Prostate gland (tissue), 2 donors: ENCODE measurements around the gene CSN2. TPM values are rescaled to one million over a fixed set of nuclear protein-coding genes. Genes with fewer than 3 reads are reported as not detected.
"Not testable (repeated sequence)": the region's sequence is repeated elsewhere in the genome, so short reads cannot be mapped to it uniquely, and the experiment has no call there.

Experiments
- DNase-seq: peaks from one replicate; pipeline ENCODE4 v3.0.0-alpha.2; 2019; ENCODE audit warnings: low spot score
- H3K27ac ChIP-seq, 2 donors: fragments of 200-600 bp; sonication (generic); 2 replicates each; pipeline ENCODE4 v1.5.1; 2017 to 2019
- H3K27me3 ChIP-seq: fragments of 200-600 bp; sonication (generic); replicated peaks from 2 replicates; pipeline ENCODE4 v1.5.1; 2019; ENCODE audit not compliant: insufficient read depth
- H3K36me3 ChIP-seq, 2 donors: fragments of 200-600 bp; sonication (generic); 1 replicate in 1 of 2; 2 replicates in 1 of 2; pipeline versions ENCODE4 v1.5.1 to v1.8.1; 2017 to 2019
- H3K4me1 ChIP-seq: fragments of 200-600 bp; sonication (generic); replicated peaks from 2 replicates; pipeline ENCODE4 v1.5.1; 2019
- H3K4me3 ChIP-seq, 2 donors: fragments of 200-600 bp; sonication (generic); 2 replicates each; pipeline ENCODE4 v1.5.1; 2017 to 2019
- H3K9me3 ChIP-seq: fragments of 200-600 bp; sonication (generic); 2 replicates; pipeline ENCODE4 v1.5.1; 2017
- CTCF ChIP-seq, 4 experiments: fragments of 200-600 bp in 2 of 4; fragments of 450-650 bp in 2 of 4; sonication (generic) in 2 of 4; IDR thresholded peaks; 1 replicate in 3 of 4; 2 replicates in 1 of 4; pipeline ENCODE4 v1.5.1; 2016 to 2019; ENCODE audit warnings: antibody characterized with exemption in 4 of 4, mild to moderate bottlenecking in 2 of 4, moderate library complexity in 2 of 4
- POLR2A ChIP-seq: fragments of 450-650 bp; IDR thresholded peaks from one replicate; pipeline ENCODE4 v1.6.1; 2016; ENCODE audit warnings: antibody characterized with exemption, mild to moderate bottlenecking
- POLR2AphosphoS5 ChIP-seq: sonication (generic); formaldehyde crosslinking; IDR thresholded peaks from one replicate; pipeline ENCODE4 v1.6.1; 2017; ENCODE audit warnings: antibody characterized with exemption
- WGBS: methylation state at CpG from one replicate; pipeline ENCODE4 v1.1.5; 2018; 5-methylcytosine and 5-hydroxymethylcytosine counted together
- intact Hi-C: fragments of 100-400 bp; cut with DNase I; formaldehyde crosslinking; loops from one replicate; pipeline ENCODE4 v1.14.2; 2022
- total RNA-seq, 2 donors: library from RNA; depleted of rRNA; stranded (reverse); fragments of >200 nt; gene quantifications; one replicate each; pipeline ENCODE4 v1.1.0, GENCODE V29; 2016

The CSN2 gene
- total RNA-seq, 2 donors from 2014 or later: not detected

DNA sequence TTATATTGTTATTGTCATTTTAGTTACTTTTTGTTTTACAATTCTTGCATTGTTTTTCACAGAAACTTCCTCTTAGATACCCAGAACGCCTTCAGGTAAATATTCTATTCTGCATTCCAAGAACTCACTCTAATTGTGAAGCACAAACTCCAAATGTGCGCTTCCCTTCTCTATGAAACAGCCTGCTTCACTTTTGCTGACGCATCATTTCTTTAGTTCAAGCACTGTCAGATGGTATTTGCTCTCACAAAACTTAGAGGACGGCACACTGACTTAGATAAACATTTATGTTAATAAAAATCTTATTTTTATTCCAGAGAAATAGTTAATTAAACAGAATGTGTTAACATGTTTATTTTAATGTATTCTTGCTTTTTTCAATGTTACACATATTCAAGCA is 31.4 kb downstream of the CSN2 start:
- H3K27me3 ChIP-seq: no peaks in the 10 kb centered on the region
- no peaks in the 10 kb centered on the region for H3K4me1 ChIP-seq
- H3K36me3 ChIP-seq: no peaks in the 10 kb centered on the region
- 62% methylated on average over 4 of the region's 4 CpGs for WGBS
- no peaks in the 10 kb centered on the region for H3K9me3 ChIP-seq
- no peak overlapping the region for H3K4me3 ChIP-seq
- intact Hi-C loops: no loop called here
- H3K27ac ChIP-seq: no peak overlapping the region
- TF ChIP-seq POLR2AphosphoS5: no peak
- TF ChIP-seq POLR2A: no peak
- no peak for TF ChIP-seq CTCF (IDR thresholded peaks at IDR 0.05)
- DNase-seq: no peak

DNA sequence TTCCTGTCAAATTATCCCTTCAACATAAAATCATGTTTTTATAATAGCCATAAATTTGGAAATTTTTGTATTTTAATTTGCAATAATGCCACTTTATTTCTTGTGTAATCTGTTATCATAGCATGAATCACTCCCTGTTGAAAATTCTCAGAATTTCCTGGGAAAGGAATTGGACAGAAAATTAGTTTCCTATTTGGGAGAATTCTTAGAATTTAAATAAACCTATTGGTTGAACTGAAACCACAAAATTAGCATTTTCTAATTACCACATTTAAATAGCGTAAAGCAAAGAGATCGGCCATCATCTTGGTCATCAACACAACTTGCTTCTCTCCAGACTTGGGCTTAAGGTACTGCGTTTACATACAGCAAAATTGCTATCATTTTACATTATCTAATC is 34.8 kb downstream of the CSN2 start, which contains the start of gene CSN1S1:
CSN1S1 (plus strand) TSS at position 301 of the 400 bp plus-strand sequence. CDS start 1,488 bp downstream, outside the sequence.
- Histone ChIP-seq H3K9me3 (no peaks in the 10 kb centered on the region), H3K27ac (no peak within 1 kb of the TSS), H3K4me1 (no peaks in the 10 kb centered on the region), H3K27me3 (no peaks in the 10 kb centered on the region), H3K4me3 (no peak within 1 kb of the TSS), H3K36me3 (no peaks in the 10 kb centered on the region)
- DNase-seq: no peak
- TF ChIP-seq POLR2AphosphoS5: no peak
- TF ChIP-seq POLR2A: no peak
- no peak for TF ChIP-seq CTCF (IDR thresholded peaks at IDR 0.05)
- WGBS: 97% methylated on average over 3 of the region's 3 CpGs
- intact Hi-C loops: no loop called here

DNA sequence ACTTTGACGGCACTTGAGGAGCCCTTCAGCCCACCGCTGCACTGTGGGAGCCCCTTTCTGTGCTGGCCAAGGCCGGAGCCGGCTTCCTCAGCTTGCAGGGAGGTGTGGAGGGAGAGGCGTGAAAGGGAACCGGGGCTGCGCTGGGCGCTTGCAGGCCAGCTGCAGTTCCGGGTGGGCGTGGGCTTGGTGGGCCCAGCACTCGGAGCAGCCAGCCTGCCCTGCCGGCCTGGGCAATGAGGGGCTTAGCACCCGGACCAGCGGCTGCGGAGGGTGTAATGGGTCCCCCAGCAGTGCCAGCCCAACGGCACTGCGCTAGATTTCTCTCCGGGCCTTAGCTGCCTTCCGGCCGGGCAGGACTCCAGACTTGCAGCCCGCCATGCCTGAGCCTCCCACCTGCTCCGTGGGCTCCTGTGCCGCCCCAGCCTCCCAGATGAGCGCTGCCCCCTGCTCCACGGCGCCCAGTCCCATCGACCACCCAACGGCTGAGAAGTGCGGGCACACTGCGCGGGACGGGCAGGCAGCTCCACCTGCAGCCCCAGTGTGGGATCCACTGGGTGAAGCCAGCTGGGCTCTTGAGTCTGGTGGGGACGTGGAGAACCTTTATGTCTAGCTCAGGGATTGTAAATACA is 41.6 kb downstream of the CSN2 start:
- H3K4me3 ChIP-seq, H3K27ac ChIP-seq, DNase-seq, intact Hi-C loops, H3K27me3 ChIP-seq, H3K9me3 ChIP-seq, H3K36me3 ChIP-seq, H3K4me1 ChIP-seq: not testable (repeated sequence)
- WGBS: 93% methylated on average over 33 of the region's 33 CpGs

GRCh38 chr4:69920874-69921273 is 44.7 kb downstream of the CSN2 start:
- intact Hi-C loops: no loop called here
- TF ChIP-seq POLR2AphosphoS5 (no peak), POLR2A (no peak), CTCF (IDR thresholded peaks at IDR 0.05) (no peak)
- no peaks in the 10 kb centered on the region for H3K4me1 ChIP-seq
- no peak overlapping the region for H3K4me3 ChIP-seq
- no peaks in the 10 kb centered on the region for H3K27me3 ChIP-seq
- no peak for DNase-seq
- 52% methylated on average over 4 of the region's 4 CpGs for WGBS
- no peaks in the 10 kb centered on the region for H3K36me3 ChIP-seq
- no peaks in the 10 kb centered on the region for H3K9me3 ChIP-seq
- H3K27ac ChIP-seq: no peak overlapping the region

DNA sequence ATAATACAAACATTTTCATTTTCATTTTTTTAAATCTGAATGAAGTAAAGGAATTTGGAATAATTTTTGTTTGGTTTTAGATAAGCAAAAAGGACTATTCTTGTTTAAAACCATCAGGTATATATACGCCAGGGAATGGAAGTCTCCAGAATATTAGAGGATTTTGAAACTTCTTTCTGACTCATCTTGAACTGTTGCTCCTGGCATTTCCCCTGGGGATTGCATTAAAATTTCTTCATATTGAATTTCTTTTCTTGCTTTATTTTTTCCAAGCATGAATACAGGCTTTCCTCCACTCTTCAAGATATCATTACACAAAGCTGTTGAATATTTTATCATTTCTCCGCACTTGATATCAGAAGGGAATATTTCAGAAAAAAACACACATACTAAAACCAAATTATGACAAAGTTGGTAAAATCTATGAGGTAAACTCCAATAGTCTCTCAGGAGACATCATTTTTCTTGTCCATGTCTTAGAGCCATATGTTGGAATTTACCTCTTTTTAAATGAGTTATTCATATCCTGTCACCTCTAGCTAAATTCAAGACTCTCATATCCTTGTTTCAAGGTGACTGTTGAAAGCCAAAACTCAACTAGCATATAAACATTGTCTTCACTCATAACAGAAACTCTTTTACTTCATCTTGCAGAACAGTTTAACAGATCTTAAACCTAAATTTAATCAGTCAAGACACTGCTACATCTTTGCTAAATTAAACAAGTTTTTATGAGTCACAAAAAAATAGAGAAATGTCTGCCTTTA is 55.3 kb downstream of the CSN2 start:
- no peaks in the 10 kb centered on the region for H3K27me3 ChIP-seq
- no peak overlapping the region for H3K27ac ChIP-seq
- intact Hi-C loops: no loop called here
- no peak for TF ChIP-seq POLR2AphosphoS5
- TF ChIP-seq POLR2A: no peak
- no peak for TF ChIP-seq CTCF (IDR thresholded peaks at IDR 0.05)
- 93% methylated on average over 2 of the region's 2 CpGs for WGBS
- no peak for DNase-seq
- no peaks in the 10 kb centered on the region for H3K36me3 ChIP-seq
- H3K4me3 ChIP-seq: no peak overlapping the region
- no peaks in the 10 kb centered on the region for H3K9me3 ChIP-seq
- H3K4me1 ChIP-seq: no peaks in the 10 kb centered on the region
